A549 (cell line): ENCODE results near the gene C16orf92. TPM values are rescaled to one million over a fixed set of nuclear protein-coding genes. Genes with fewer than 3 reads are reported as not detected.

Experiments
- ATAC-seq, 2 experiments: fragments of 200-7000 bp in 1 of 2; fragments of >200 bp in 1 of 2; cut with Nextera tagmentation in 1 of 2; cut with Tn5 transposase in 1 of 2; 3 replicates each; pipeline versions ENCODE4 v1.8.0 to v1.9.1; 2018 to 2020; ENCODE audit warnings: mild to moderate bottlenecking in 1 of 2, moderate library complexity in 1 of 2
- CTCF ChIA-PET: fragments of 300-600 bp; sonication (Branson Sonifier 250); formaldehyde crosslinking; extraction: SDS; loops from one replicate; lab custom pipeline; 2021; ENCODE audit warnings: antibody characterized with exemption, inconsistent platforms; lab: Yijun Ruan, JAX
- POLR2A ChIA-PET: fragments of 350-600 bp; formaldehyde crosslinking; extraction: SDS; loops from one replicate; lab custom pipeline; 2021; ENCODE audit warnings: antibody characterized with exemption, inconsistent platforms; lab: Yijun Ruan, JAX
- DNase-seq, 2 experiments: peaks; one replicate each; pipeline versions ENCODE4 v3.0.0 to v3.0.0-alpha.2; 2011 to 2016; ENCODE audit warnings: low read depth in 1 of 2, low spot score in 1 of 2
- FAIRE-seq: peaks from 2 replicates; lab custom pipeline; 2011; peaks lifted over from hg19 to GRCh38; lab: Jason Lieb, UNC
- H3K27ac ChIP-seq, 2 experiments: fragments of >200 bp; sonication (Bioruptor Twin); formaldehyde crosslinking; 3 replicates each; pipeline ENCODE4 v1.5.1; 2016 to 2017
- H3K4me1 ChIP-seq: fragments of >200 bp; sonication (Bioruptor Twin); formaldehyde crosslinking; 3 replicates; pipeline ENCODE4 v1.6.1; 2016
- H3K4me2 ChIP-seq: fragments of >200 bp; sonication (Bioruptor Twin); formaldehyde crosslinking; 3 replicates; pipeline ENCODE4 v1.6.1; 2016
- H3K4me3 ChIP-seq: fragments of >200 bp; sonication (Bioruptor Twin); formaldehyde crosslinking; 3 replicates; pipeline ENCODE4 v1.5.1; 2016
- H3K9me3 ChIP-seq: fragments of >200 bp; sonication (Bioruptor Twin); formaldehyde crosslinking; 3 replicates; pipeline ENCODE4 v1.6.1; 2016
- CBX2 ChIP-seq: fragments of 200-600 bp; sonication (generic); IDR thresholded peaks from 2 replicates; pipeline ENCODE4 v1.6.1; 2016; ENCODE audit warnings: low read depth, mild to moderate bottlenecking, borderline replicate concordance
- CBX8 ChIP-seq: fragments of 200-600 bp; sonication (generic); IDR thresholded peaks from 2 replicates; pipeline ENCODE4 v1.6.1; 2016
- CEBPB ChIP-seq, 2 experiments: fragments of >200 bp in 1 of 2; sonication (Bioruptor Twin) in 1 of 2; formaldehyde crosslinking in 1 of 2; IDR thresholded peaks; 2 replicates each; pipeline ENCODE4 v1.6.1; 2012 to 2016
- CHD2 ChIP-seq: fragments of 150-350 bp; IDR thresholded peaks from 2 replicates; pipeline ENCODE4 v1.6.1; 2014; ENCODE audit warnings: low read length; ENCODE audit not compliant: partially characterized antibody
- CHD4 ChIP-seq: fragments of 200-600 bp; sonication (generic); IDR thresholded peaks from 2 replicates; pipeline ENCODE4 v1.6.1; 2016; ENCODE audit warnings: antibody characterized with exemption, mild to moderate bottlenecking, borderline replicate concordance
- E2F6 ChIP-seq: IDR thresholded peaks from 2 replicates; pipeline ENCODE4 v1.6.1; 2012; ENCODE audit warnings: low read depth, borderline replicate concordance
- EHMT2 ChIP-seq: fragments of 200-600 bp; sonication (generic); IDR thresholded peaks from 2 replicates; pipeline ENCODE4 v1.6.1; 2016; ENCODE audit warnings: antibody characterized with exemption, low read depth, mild to moderate bottlenecking, moderate library complexity
- HOXA7 ChIP-seq: fragments of 250-450 bp; sonication (Bioruptor Pico); IDR thresholded peaks from 2 replicates; pipeline ENCODE4 v1.5.0; 2020; ENCODE audit warnings: mild to moderate bottlenecking, moderate library complexity
- JUN ChIP-seq, 2 experiments: fragments of >200 bp; sonication (Bioruptor Twin); formaldehyde crosslinking; IDR thresholded peaks; 2 replicates in 1 of 2; 3 replicates in 1 of 2; pipeline ENCODE4 v1.6.1; 2016 to 2017
- JUNB ChIP-seq: fragments of >200 bp; sonication (Bioruptor Twin); formaldehyde crosslinking; IDR thresholded peaks from 2 replicates; pipeline ENCODE4 v1.6.1; 2016
- MAFK ChIP-seq: fragments of 450-650 bp; IDR thresholded peaks from 2 replicates; pipeline ENCODE4 v1.6.1; 2014; ENCODE audit not compliant: partially characterized antibody
- MAX ChIP-seq: IDR thresholded peaks from 2 replicates; pipeline ENCODE4 v1.6.1; 2012
- MAZ ChIP-seq: fragments of 150-350 bp; IDR thresholded peaks from 2 replicates; pipeline ENCODE4 v1.6.1; 2014; ENCODE audit warnings: antibody characterized with exemption, low read depth, low read length, borderline replicate concordance
- MYC ChIP-seq: IDR thresholded peaks from 2 replicates; pipeline ENCODE4 v1.6.1; 2012; ENCODE audit warnings: mild to moderate bottlenecking, inconsistent platforms, low read length, improper control_type of control experiment, borderline replicate concordance
- NPAS2 ChIP-seq: fragments of 250-450 bp; sonication (Bioruptor Pico); IDR thresholded peaks from 2 replicates; pipeline ENCODE4 v1.8.0; 2022; ENCODE audit warnings: mild to moderate bottlenecking, moderate library complexity, borderline replicate concordance
- NR3C1 ChIP-seq: fragments of >200 bp; sonication (Bioruptor Twin); formaldehyde crosslinking; IDR thresholded peaks from 3 replicates; pipeline ENCODE4 v1.6.1; 2017
- PHF8 ChIP-seq: fragments of 200-600 bp; sonication (generic); IDR thresholded peaks from 2 replicates; pipeline ENCODE4 v1.6.1; 2016; ENCODE audit warnings: low read depth, mild to moderate bottlenecking, antibody characterized with exemption, moderate library complexity, borderline replicate concordance
- WGBS: methylation state at CpG from one replicate; pipeline ENCODE4 v1.1.6; 2017; ENCODE audit errors: missing lambda C conversion rate; 5-methylcytosine and 5-hydroxymethylcytosine counted together
- polyA plus RNA-seq, 4 experiments: library from polyadenylated mRNA; depleted of rRNA in 3 of 4; stranded (reverse); fragments of >200 nt; fragmentation: RNase III in 1 of 4; extraction: RNeasy Plus Mini Kit Qiagen cat#74134 plus additional on column Dnase treatment in 1 of 4; gene quantifications; 2 replicates in 3 of 4; 3 replicates in 1 of 4; pipeline ENCODE4 v1.2.3, GENCODE V29; 2011 to 2017
- TF ChIP-seq, protein P1 (sequence below): fragments of 250-450 bp; sonication (Bioruptor Pico); IDR thresholded peaks from 2 replicates; pipeline ENCODE4 v1.5.0; 2020; ENCODE audit warnings: low read depth, mild to moderate bottlenecking, moderate library complexity
- TF ChIP-seq, protein P2 (sequence below): fragments of 150-350 bp; IDR thresholded peaks from 2 replicates; pipeline ENCODE4 v1.6.1; 2014; ENCODE audit warnings: low read depth, mild to moderate bottlenecking, low read length

The C16orf92 gene
- polyA plus RNA-seq, 2 of the 4 experiments (the other 2 are of a cell fraction): not detected

DNA sequence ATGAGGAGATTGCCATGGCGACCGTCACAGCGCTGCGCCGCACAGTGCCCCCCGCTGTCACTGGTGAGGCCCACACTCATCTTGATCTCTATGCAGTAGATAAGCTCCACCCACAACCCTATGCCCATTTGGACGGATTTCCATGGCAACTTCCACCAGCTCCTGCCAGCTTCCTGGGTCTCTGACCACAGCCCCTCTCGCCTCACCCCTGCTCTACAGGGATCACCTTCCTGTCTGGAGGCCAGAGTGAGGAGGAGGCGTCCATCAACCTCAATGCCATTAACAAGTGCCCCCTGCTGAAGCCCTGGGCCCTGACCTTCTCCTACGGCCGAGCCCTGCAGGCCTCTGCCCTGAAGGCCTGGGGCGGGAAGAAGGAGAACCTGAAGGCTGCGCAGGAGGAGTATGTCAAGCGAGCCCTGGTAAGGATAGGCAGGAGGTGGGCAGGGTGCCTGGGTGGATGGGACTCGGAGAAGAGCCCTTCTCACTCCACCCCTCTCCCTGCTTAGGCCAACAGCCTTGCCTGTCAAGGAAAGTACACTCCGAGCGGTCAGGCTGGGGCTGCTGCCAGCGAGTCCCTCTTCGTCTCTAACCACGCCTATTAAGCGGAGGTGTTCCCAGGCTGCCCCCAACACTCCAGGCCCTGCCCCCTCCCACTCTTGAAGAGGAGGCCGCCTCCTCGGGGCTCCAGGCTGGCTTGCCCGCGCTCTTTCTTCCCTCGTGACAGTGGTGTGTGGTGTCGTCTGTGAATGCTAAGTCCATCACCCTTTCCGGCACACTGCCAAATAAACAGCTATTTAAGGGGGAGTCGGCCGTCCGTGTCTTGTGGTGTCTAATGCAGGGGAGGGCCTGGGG is 46.8 kb downstream of the C16orf92 start:
- Histone ChIP-seq H3K4me1 (peaks cover 27% of the 10 kb centered on the region), H3K4me2 (no peak overlapping the region), H3K9me3 (no peaks in the 10 kb centered on the region), H3K4me3 (no peak overlapping the region), H3K27ac (no peak overlapping the region)
- CTCF ChIA-PET: interaction anchor here (0.6 to 7.9 kb wide), 6 partner anchors 7 to 903 kb away, joined by 3 to 46 read pairs (median 3); partner anchors contain the start of genes PPP4C and TBX6
- DNase-seq (no peak), ATAC-seq (no peak), FAIRE-seq (no peak)
- POLR2A ChIA-PET: interaction anchor here (1.3 kb wide), 1 partner anchor 23 kb away, joined by 3 read pairs; no protein-coding TSS in a partner anchor
- 89% methylated on average over 31 of the region's 31 CpGs for WGBS
- no peak for TF ChIP-seq MAZ
- TF ChIP-seq JUNB: no peak
- no peak for TF ChIP-seq CEBPB (IDR thresholded peaks at IDR 0.05)
- TF ChIP-seq MAX: no peak
- no peak for TF ChIP-seq E2F6
- TF ChIP-seq MAFK: no peak
- no peak for TF ChIP-seq NPAS2 (CRISPR knock-in tag)
- no peak for TF ChIP-seq CBX8
- no peak for TF ChIP-seq EHMT2
- no peak for TF ChIP-seq NR3C1
- TF ChIP-seq, protein P1, sequence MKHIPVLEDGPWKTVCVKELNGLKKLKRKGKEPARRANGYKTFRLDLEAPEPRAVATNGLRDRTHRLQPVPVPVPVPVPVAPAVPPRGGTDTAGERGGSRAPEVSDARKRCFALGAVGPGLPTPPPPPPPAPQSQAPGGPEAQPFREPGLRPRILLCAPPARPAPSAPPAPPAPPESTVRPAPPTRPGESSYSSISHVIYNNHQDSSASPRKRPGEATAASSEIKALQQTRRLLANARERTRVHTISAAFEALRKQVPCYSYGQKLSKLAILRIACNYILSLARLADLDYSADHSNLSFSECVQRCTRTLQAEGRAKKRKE (CRISPR knock-in tag): no peak
- TF ChIP-seq MYC: no peak
- TF ChIP-seq HOXA7 (CRISPR knock-in tag): no peak

DNA sequence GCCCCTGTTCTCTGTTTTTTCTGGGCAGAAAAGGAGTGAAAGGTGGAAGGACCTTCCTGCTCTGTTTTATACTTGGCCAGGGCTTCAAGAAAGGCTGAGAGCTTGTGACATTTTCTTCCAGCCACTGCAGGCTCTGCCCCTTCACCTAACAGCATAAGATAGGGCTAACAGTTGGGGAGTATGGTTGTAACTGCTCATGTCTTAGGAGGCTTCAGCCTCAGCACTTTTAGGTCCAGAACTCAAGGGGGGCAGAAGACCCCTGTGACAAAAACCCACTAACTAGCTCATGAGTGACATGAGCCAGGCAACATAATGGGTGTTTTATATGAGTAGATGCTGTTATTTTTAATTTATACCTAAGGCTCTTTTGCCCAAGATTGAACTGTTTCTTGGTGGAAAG is 47.5 kb downstream of the C16orf92 start:
- H3K9me3 ChIP-seq: no peaks in the 10 kb centered on the region
- ChIA-PET POLR2A (interaction anchor here (1.3 kb wide), 1 partner anchor 22 kb away, joined by 3 read pairs; no protein-coding TSS in a partner anchor), CTCF (interaction anchor here (0.6 to 3.5 kb wide), 5 partner anchors 11 to 902 kb away, joined by 3 to 24 read pairs (median 3); partner anchors contain the start of gene TBX6)
- H3K27ac ChIP-seq: no peak overlapping the region
- ATAC-seq (no peak), FAIRE-seq (no peak), DNase-seq (no peak)
- H3K4me3 ChIP-seq: no peak overlapping the region
- H3K4me2 ChIP-seq: no peak overlapping the region
- no peak for TF ChIP-seq CHD4
- TF ChIP-seq, protein P2, sequence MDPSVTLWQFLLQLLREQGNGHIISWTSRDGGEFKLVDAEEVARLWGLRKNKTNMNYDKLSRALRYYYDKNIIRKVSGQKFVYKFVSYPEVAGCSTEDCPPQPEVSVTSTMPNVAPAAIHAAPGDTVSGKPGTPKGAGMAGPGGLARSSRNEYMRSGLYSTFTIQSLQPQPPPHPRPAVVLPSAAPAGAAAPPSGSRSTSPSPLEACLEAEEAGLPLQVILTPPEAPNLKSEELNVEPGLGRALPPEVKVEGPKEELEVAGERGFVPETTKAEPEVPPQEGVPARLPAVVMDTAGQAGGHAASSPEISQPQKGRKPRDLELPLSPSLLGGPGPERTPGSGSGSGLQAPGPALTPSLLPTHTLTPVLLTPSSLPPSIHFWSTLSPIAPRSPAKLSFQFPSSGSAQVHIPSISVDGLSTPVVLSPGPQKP: no peak
- TF ChIP-seq NPAS2 (CRISPR knock-in tag): no peak
- no peak for TF ChIP-seq PHF8
- no peak for TF ChIP-seq E2F6
- TF ChIP-seq CBX2: no peak
- TF ChIP-seq MYC: no peak
- no peak; a peak in 1 of 5 replicates for TF ChIP-seq JUN (IDR thresholded peaks at IDR 0.05)
- no peak for TF ChIP-seq CHD2
- TF ChIP-seq, all 56 proteins: peak for 0
- peaks cover 27% of the 10 kb centered on the region for H3K4me1 ChIP-seq

Other genes starting within 250 kb of the C16orf92 start
- not detected in 2 replicates for gene ZG16, start 244.9 kb upstream of the C16orf92 start, polyA plus RNA-seq (2011; rRNA removed)
- gene ZG16, start 244.9 kb upstream of the C16orf92 start, polyA plus RNA-seq (2017; fragmentation: RNase III; extraction: RNeasy Plus Mini Kit Qiagen cat#74134 plus additional on column Dnase treatment): not detected in 3 replicates
- 64.3 and 85.9 TPM in 2 replicates for gene KIF22, start 232.4 kb upstream of the C16orf92 start, polyA plus RNA-seq (2011; rRNA removed)
- gene KIF22, start 232.4 kb upstream of the C16orf92 start, polyA plus RNA-seq (2017; fragmentation: RNase III; extraction: RNeasy Plus Mini Kit Qiagen cat#74134 plus additional on column Dnase treatment): 70.0 to 73.7 TPM (median 72.6 TPM) in 3 replicates
- 79.6 and 99.7 TPM in 2 replicates for gene MAZ, start 216.7 kb upstream of the C16orf92 start, polyA plus RNA-seq (2011; rRNA removed)
- 216 to 231 TPM (median 221 TPM) in 3 replicates for gene MAZ, start 216.7 kb upstream of the C16orf92 start, polyA plus RNA-seq (2017; fragmentation: RNase III; extraction: RNeasy Plus Mini Kit Qiagen cat#74134 plus additional on column Dnase treatment)
- gene PRRT2, start 211.0 kb upstream of the C16orf92 start, polyA plus RNA-seq (2011; rRNA removed): 0.25 and 0.34 TPM in 2 replicates
- gene PRRT2, start 211.0 kb upstream of the C16orf92 start, polyA plus RNA-seq (2017; fragmentation: RNase III; extraction: RNeasy Plus Mini Kit Qiagen cat#74134 plus additional on column Dnase treatment): 0.34 to 0.55 TPM (median 0.44 TPM) in 3 replicates
- 18.9 and 26.7 TPM in 2 replicates for gene PAGR1, start 207.0 kb upstream of the C16orf92 start, polyA plus RNA-seq (2011; rRNA removed)
- 41.0 to 44.5 TPM (median 43.1 TPM) in 3 replicates for gene PAGR1, start 207.0 kb upstream of the C16orf92 start, polyA plus RNA-seq (2017; fragmentation: RNase III; extraction: RNeasy Plus Mini Kit Qiagen cat#74134 plus additional on column Dnase treatment)
- gene MVP, start 202.7 kb upstream of the C16orf92 start, polyA plus RNA-seq (2011; rRNA removed): 73.3 and 87.7 TPM in 2 replicates
- gene MVP, start 202.7 kb upstream of the C16orf92 start, polyA plus RNA-seq (2017; fragmentation: RNase III; extraction: RNeasy Plus Mini Kit Qiagen cat#74134 plus additional on column Dnase treatment): 86.2 to 109 TPM (median 106 TPM) in 3 replicates
- gene CDIPT, start 160.0 kb upstream of the C16orf92 start, polyA plus RNA-seq (2011; rRNA removed): 64.0 and 84.3 TPM in 2 replicates
- 60.3 to 72.1 TPM (median 71.2 TPM) in 3 replicates for gene CDIPT, start 160.0 kb upstream of the C16orf92 start, polyA plus RNA-seq (2017; fragmentation: RNase III; extraction: RNeasy Plus Mini Kit Qiagen cat#74134 plus additional on column Dnase treatment)
- gene SEZ6L2, start 123.6 kb upstream of the C16orf92 start, polyA plus RNA-seq (2011; rRNA removed): 4.3 and 5.1 TPM in 2 replicates
- 9.0 to 12.6 TPM (median 11.4 TPM) in 3 replicates for gene SEZ6L2, start 123.6 kb upstream of the C16orf92 start, polyA plus RNA-seq (2017; fragmentation: RNase III; extraction: RNeasy Plus Mini Kit Qiagen cat#74134 plus additional on column Dnase treatment)
- 3.7 and 4.6 TPM in 2 replicates for gene ASPHD1, start 122.7 kb upstream of the C16orf92 start, polyA plus RNA-seq (2011; rRNA removed)
- 20.6 to 22.2 TPM (median 21.6 TPM) in 3 replicates for gene ASPHD1, start 122.7 kb upstream of the C16orf92 start, polyA plus RNA-seq (2017; fragmentation: RNase III; extraction: RNeasy Plus Mini Kit Qiagen cat#74134 plus additional on column Dnase treatment)
- gene KCTD13, start 97.0 kb upstream of the C16orf92 start, polyA plus RNA-seq (2011; rRNA removed): 14.6 and 15.3 TPM in 2 replicates
- 11.9 to 13.3 TPM (median 12.7 TPM) in 3 replicates for gene KCTD13, start 97.0 kb upstream of the C16orf92 start, polyA plus RNA-seq (2017; fragmentation: RNase III; extraction: RNeasy Plus Mini Kit Qiagen cat#74134 plus additional on column Dnase treatment)
- 65.1 and 82.5 TPM in 2 replicates for gene TMEM219, start 61.1 kb upstream of the C16orf92 start, polyA plus RNA-seq (2011; rRNA removed)
- gene TMEM219, start 61.1 kb upstream of the C16orf92 start, polyA plus RNA-seq (2017; fragmentation: RNase III; extraction: RNeasy Plus Mini Kit Qiagen cat#74134 plus additional on column Dnase treatment): 68.1 to 77.2 TPM (median 74.4 TPM) in 3 replicates
- gene TAOK2, start 49.3 kb upstream of the C16orf92 start, polyA plus RNA-seq (2011; rRNA removed): 13.7 TPM in 2 replicates
- 28.2 to 30.8 TPM (median 30.7 TPM) in 3 replicates for gene TAOK2, start 49.3 kb upstream of the C16orf92 start, polyA plus RNA-seq (2017; fragmentation: RNase III; extraction: RNeasy Plus Mini Kit Qiagen cat#74134 plus additional on column Dnase treatment)
- 11.5 and 13.5 TPM in 2 replicates for gene HIRIP3, start 27.6 kb upstream of the C16orf92 start, polyA plus RNA-seq (2011; rRNA removed)
- 16.7 to 19.5 TPM (median 17.0 TPM) in 3 replicates for gene HIRIP3, start 27.6 kb upstream of the C16orf92 start, polyA plus RNA-seq (2017; fragmentation: RNase III; extraction: RNeasy Plus Mini Kit Qiagen cat#74134 plus additional on column Dnase treatment)
- 33.1 and 41.3 TPM in 2 replicates for gene INO80E, start 27.0 kb upstream of the C16orf92 start, polyA plus RNA-seq (2011; rRNA removed)
- gene INO80E, start 27.0 kb upstream of the C16orf92 start, polyA plus RNA-seq (2017; fragmentation: RNase III; extraction: RNeasy Plus Mini Kit Qiagen cat#74134 plus additional on column Dnase treatment): 85.4 to 94.2 TPM (median 89.0 TPM) in 3 replicates
- 2.5 and 3.4 TPM in 2 replicates for gene DOC2A, start 12.2 kb upstream of the C16orf92 start, polyA plus RNA-seq (2011; rRNA removed)
- 4.6 to 6.7 TPM (median 5.5 TPM) in 3 replicates for gene DOC2A, start 12.2 kb upstream of the C16orf92 start, polyA plus RNA-seq (2017; fragmentation: RNase III; extraction: RNeasy Plus Mini Kit Qiagen cat#74134 plus additional on column Dnase treatment)
- 0.16 and 0.30 TPM in 2 replicates for gene TLCD3B, start 8.1 kb downstream of the C16orf92 start, polyA plus RNA-seq (2011; rRNA removed)
- gene TLCD3B, start 8.1 kb downstream of the C16orf92 start, polyA plus RNA-seq (2017; fragmentation: RNase III; extraction: RNeasy Plus Mini Kit Qiagen cat#74134 plus additional on column Dnase treatment): 0.35 to 0.71 TPM (median 0.68 TPM) in 3 replicates
- gene ALDOA, start 42.6 kb downstream of the C16orf92 start, polyA plus RNA-seq (2011; rRNA removed): 741 and 761 TPM in 2 replicates
- gene ALDOA, start 42.6 kb downstream of the C16orf92 start, polyA plus RNA-seq (2017; fragmentation: RNase III; extraction: RNeasy Plus Mini Kit Qiagen cat#74134 plus additional on column Dnase treatment): 1,254 to 1,331 TPM (median 1,286 TPM) in 3 replicates
- 102 and 117 TPM in 2 replicates for gene PPP4C, start 52.8 kb downstream of the C16orf92 start, polyA plus RNA-seq (2011; rRNA removed)
- 107 to 117 TPM (median 115 TPM) in 3 replicates for gene PPP4C, start 52.8 kb downstream of the C16orf92 start, polyA plus RNA-seq (2017; fragmentation: RNase III; extraction: RNeasy Plus Mini Kit Qiagen cat#74134 plus additional on column Dnase treatment)
- 0.11 and 0.14 TPM in 2 replicates for gene TBX6, start 68.7 kb downstream of the C16orf92 start, polyA plus RNA-seq (2011; rRNA removed)
- 0.26 to 0.63 TPM (median 0.62 TPM) in 3 replicates for gene TBX6, start 68.7 kb downstream of the C16orf92 start, polyA plus RNA-seq (2017; fragmentation: RNase III; extraction: RNeasy Plus Mini Kit Qiagen cat#74134 plus additional on column Dnase treatment)
- 4.5 and 5.5 TPM in 2 replicates for gene YPEL3, start 73.0 kb downstream of the C16orf92 start, polyA plus RNA-seq (2011; rRNA removed)
- 6.1 to 8.3 TPM (median 8.1 TPM) in 3 replicates for gene YPEL3, start 73.0 kb downstream of the C16orf92 start, polyA plus RNA-seq (2017; fragmentation: RNase III; extraction: RNeasy Plus Mini Kit Qiagen cat#74134 plus additional on column Dnase treatment)
- gene GDPD3, start 90.3 kb downstream of the C16orf92 start, polyA plus RNA-seq (2011; rRNA removed): 0.58 and 1.1 TPM in 2 replicates
- 1.3 to 2.4 TPM (median 1.8 TPM) in 3 replicates for gene GDPD3, start 90.3 kb downstream of the C16orf92 start, polyA plus RNA-seq (2017; fragmentation: RNase III; extraction: RNeasy Plus Mini Kit Qiagen cat#74134 plus additional on column Dnase treatment)
- gene MAPK3, start 100.0 kb downstream of the C16orf92 start, polyA plus RNA-seq (2011; rRNA removed): 26.1 and 27.2 TPM in 2 replicates
- gene MAPK3, start 100.0 kb downstream of the C16orf92 start, polyA plus RNA-seq (2017; fragmentation: RNase III; extraction: RNeasy Plus Mini Kit Qiagen cat#74134 plus additional on column Dnase treatment): 34.7 to 46.0 TPM (median 45.0 TPM) in 3 replicates
- gene CORO1A, start 160.4 kb downstream of the C16orf92 start, polyA plus RNA-seq (2011; rRNA removed): 0.82 and 0.83 TPM in 2 replicates
- 4.1 to 5.9 TPM (median 5.3 TPM) in 3 replicates for gene CORO1A, start 160.4 kb downstream of the C16orf92 start, polyA plus RNA-seq (2017; fragmentation: RNase III; extraction: RNeasy Plus Mini Kit Qiagen cat#74134 plus additional on column Dnase treatment)
- 43.9 and 53.8 TPM in 2 replicates for gene BOLA2B, start 170.5 kb downstream of the C16orf92 start, polyA plus RNA-seq (2011; rRNA removed)
- 236 to 258 TPM (median 244 TPM) in 3 replicates for gene BOLA2B, start 170.5 kb downstream of the C16orf92 start, polyA plus RNA-seq (2017; fragmentation: RNase III; extraction: RNeasy Plus Mini Kit Qiagen cat#74134 plus additional on column Dnase treatment)
- gene SLX1A, start 170.7 kb downstream of the C16orf92 start, polyA plus RNA-seq (2011; rRNA removed): 3.5 and 17.5 TPM in 2 replicates
- 28.0 to 32.2 TPM (median 28.4 TPM) in 3 replicates for gene SLX1A, start 170.7 kb downstream of the C16orf92 start, polyA plus RNA-seq (2017; fragmentation: RNase III; extraction: RNeasy Plus Mini Kit Qiagen cat#74134 plus additional on column Dnase treatment)
- 8.0 and 11.5 TPM in 2 replicates for gene SULT1A3, start 176.1 kb downstream of the C16orf92 start, polyA plus RNA-seq (2011; rRNA removed)
- 7.9 to 8.8 TPM (median 8.3 TPM) in 3 replicates for gene SULT1A3, start 176.1 kb downstream of the C16orf92 start, polyA plus RNA-seq (2017; fragmentation: RNase III; extraction: RNeasy Plus Mini Kit Qiagen cat#74134 plus additional on column Dnase treatment)
- 0.98 and 1.7 TPM in 2 replicates for gene NPIPB13, start 225.3 kb downstream of the C16orf92 start, polyA plus RNA-seq (2011; rRNA removed)
- gene NPIPB13, start 225.3 kb downstream of the C16orf92 start, polyA plus RNA-seq (2017; fragmentation: RNase III; extraction: RNeasy Plus Mini Kit Qiagen cat#74134 plus additional on column Dnase treatment): 1.00 to 1.5 TPM (median 1.1 TPM) in 3 replicates